ENCODE measurements around the gene ZFPL1. TPM values are rescaled to one million over a fixed set of nuclear protein-coding genes. Genes with fewer than 3 reads are reported as not detected.

The ZFPL1 gene
- total RNA-seq, 4 donors from 2014 or later = 26.3 to 43.9 (median 33.3) TPM

DNA sequence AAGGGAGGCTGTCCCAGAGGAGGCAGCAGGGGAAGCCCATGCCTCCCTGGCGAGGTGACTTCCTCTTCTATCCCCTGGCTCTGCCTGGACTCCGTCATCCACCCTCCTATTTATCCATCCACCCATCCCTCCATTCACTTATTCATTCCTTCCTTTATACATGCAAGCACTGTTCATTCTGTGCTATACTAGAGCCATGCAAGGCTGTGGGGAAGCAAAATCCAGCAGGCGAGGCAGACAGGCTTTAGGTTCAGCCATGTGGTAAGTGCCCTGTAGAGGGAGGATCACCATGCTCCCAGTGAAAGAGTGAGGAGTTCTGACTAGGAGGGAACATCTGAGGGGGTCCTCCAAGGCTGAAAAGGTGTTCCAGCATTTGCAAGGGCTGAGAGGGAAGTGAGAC lies 24.5 kb upstream of the ZFPL1 start:
- H3K27me3 ChIP-seq = no peaks in the 10 kb centered on the region
- ATAC-seq = no peak

DNA sequence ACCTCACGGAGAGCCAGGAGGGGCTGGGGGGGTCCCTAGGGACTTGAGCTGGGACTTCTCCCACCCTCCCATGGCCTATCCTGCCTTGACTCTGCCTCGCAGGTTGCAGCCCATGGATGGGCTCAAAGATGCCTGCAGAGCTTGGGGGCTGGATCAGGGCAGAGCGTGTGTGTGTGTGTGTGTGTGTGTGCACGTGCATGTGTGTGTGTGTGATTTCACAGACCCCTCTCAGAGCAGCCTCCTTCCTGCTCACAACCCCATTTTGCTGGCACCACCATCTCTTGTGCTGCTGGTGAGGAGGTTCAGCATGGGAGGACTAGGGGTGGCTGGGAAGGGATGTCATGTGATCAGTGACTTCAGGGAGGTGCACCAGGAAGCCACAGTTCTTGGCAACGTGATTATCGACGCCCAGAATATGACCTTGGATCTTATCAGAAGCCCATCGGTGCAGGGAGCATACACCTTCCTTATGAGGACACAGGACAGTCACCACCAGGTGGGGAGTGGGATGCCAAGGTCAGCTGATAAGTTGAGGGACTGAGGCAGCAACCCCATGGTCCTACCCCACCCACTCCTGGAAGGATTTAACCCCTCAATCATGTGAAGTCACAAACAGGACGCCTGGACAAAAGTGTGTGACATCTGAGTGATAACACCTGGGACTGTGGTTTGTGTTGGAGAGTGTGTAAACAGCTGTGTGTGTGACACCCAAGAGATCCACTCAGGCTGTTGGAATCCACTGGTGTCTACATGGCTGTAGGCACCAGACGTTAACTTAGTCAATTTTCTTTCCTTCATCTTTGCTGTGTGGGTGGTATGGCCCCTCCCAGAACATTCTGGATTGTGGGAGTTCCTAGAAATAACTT lies 23.8 kb upstream of the ZFPL1 start:
- Histone ChIP-seq H3K27me3 (no peaks in the 10 kb centered on the region), H3K36me3 (no peaks in the 10 kb centered on the region), H3K9me3 (no peaks in the 10 kb centered on the region), H3K4me3 (no peak overlapping the region), H3K4me1 (no peaks in the 10 kb centered on the region), H3K27ac (no peak overlapping the region)
- no peak for ATAC-seq
- TF ChIP-seq EP300 (IDR thresholded peaks at IDR 0.05) (no peak), POLR2AphosphoS5 (IDR thresholded peaks at IDR 0.05) (no peak), POLR2A (IDR thresholded peaks at IDR 0.05) (no peak)
- TF ChIP-seq, protein P1, sequence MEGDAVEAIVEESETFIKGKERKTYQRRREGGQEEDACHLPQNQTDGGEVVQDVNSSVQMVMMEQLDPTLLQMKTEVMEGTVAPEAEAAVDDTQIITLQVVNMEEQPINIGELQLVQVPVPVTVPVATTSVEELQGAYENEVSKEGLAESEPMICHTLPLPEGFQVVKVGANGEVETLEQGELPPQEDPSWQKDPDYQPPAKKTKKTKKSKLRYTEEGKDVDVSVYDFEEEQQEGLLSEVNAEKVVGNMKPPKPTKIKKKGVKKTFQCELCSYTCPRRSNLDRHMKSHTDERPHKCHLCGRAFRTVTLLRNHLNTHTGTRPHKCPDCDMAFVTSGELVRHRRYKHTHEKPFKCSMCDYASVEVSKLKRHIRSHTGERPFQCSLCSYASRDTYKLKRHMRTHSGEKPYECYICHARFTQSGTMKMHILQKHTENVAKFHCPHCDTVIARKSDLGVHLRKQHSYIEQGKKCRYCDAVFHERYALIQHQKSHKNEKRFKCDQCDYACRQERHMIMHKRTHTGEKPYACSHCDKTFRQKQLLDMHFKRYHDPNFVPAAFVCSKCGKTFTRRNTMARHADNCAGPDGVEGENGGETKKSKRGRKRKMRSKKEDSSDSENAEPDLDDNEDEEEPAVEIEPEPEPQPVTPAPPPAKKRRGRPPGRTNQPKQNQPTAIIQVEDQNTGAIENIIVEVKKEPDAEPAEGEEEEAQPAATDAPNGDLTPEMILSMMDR (IDR thresholded peaks at IDR 0.05) = no peak
- WGBS, 2 donors (ENCODE audit: low coverage in 1 of 2) = 44% methylated on average over 3 of the region's 10 CpGs; no CpG with 5 or more reads in 1 of the 2 donors

More for the DNA sequence above, 24.5 kb upstream of the ZFPL1 start:
- no peak overlapping the region for H3K27ac ChIP-seq
- H3K9me3 ChIP-seq = no peaks in the 10 kb centered on the region
- H3K36me3 ChIP-seq = no peaks in the 10 kb centered on the region
- H3K4me1 ChIP-seq = no peaks in the 10 kb centered on the region
- no peak overlapping the region for H3K4me3 ChIP-seq
- 43% methylated on average over 3 of the region's 3 CpGs; no CpG with 5 or more reads in 1 of the 2 donors for WGBS, 2 donors (ENCODE audit: low coverage in 1 of 2)
- TF ChIP-seq POLR2A (IDR thresholded peaks at IDR 0.05) (no peak), EP300 (IDR thresholded peaks at IDR 0.05) (no peak), POLR2AphosphoS5 (IDR thresholded peaks at IDR 0.05) (no peak)
- TF ChIP-seq, protein P1 (IDR thresholded peaks at IDR 0.05) = no peak

DNA sequence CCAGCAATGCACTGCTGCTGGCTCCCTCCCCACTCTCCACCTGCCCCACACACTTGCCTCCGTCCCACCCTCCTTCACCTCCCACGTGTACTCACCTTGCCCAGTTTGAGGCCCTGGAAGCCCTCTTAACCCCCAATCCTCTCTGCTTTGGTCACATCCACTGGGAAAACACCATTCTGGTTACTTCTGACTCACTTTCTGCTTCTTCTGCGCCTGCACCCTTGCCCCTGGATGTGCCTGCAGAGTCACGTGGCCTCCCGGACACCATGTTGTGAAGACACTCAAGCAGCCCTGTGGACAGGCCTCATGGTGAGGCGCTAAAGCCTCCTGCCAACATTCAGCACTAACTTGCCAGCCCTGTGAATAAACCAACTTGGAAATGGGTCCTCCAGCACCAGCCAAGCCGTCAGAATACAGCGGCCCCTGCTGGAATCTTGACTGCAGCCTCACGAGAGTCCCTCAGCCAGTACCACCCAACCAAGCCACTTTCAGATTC lies 23.1 kb upstream of the ZFPL1 start:
- no peaks in the 10 kb centered on the region for H3K36me3 ChIP-seq
- H3K27ac ChIP-seq = no peak overlapping the region
- TF ChIP-seq POLR2AphosphoS5 (IDR thresholded peaks at IDR 0.05) (no peak), EP300 (IDR thresholded peaks at IDR 0.05) (no peak), POLR2A (IDR thresholded peaks at IDR 0.05) (no peak)
- TF ChIP-seq, protein P1 (IDR thresholded peaks at IDR 0.05) = peak in 1 of 4 experiments; percentile 20
- no peaks in the 10 kb centered on the region for H3K27me3 ChIP-seq
- no peak for ATAC-seq
- no peak overlapping the region for H3K4me3 ChIP-seq
- no peaks in the 10 kb centered on the region for H3K9me3 ChIP-seq
- H3K4me1 ChIP-seq = no peaks in the 10 kb centered on the region
- 47 to 69% methylated on average over 7 of the region's 9 CpGs for whole genome bisulfite sequencing, 2 donors (ENCODE audit: low coverage in 1 of 2)

DNA sequence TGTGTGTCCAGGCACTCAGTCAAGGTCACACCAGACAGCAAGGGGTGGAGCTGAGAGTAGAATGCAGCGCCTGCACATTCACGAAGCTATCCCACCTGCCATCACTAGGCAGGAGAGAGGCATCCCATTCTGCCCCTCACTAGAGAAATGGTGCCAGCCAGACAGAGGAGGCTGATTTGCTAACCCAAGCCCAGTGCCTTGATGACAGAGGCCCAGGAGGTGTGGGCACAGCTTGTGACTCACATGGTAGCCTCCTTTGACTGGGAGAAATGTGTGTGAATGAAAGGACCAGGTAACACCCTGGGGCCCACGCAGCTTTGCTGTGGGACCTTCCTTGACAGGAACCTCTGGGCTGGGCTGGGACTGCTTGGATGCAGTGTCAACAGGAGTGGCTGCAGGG lies 20.5 kb upstream of the ZFPL1 start:
- Histone ChIP-seq H3K36me3 (no peaks in the 10 kb centered on the region), H3K4me1 (no peaks in the 10 kb centered on the region), H3K9me3 (no peaks in the 10 kb centered on the region), H3K27me3 (no peaks in the 10 kb centered on the region), H3K4me3 (no peak overlapping the region), H3K27ac (no peak overlapping the region)
- no peak for TF ChIP-seq POLR2AphosphoS5 (IDR thresholded peaks at IDR 0.05)
- TF ChIP-seq POLR2A (IDR thresholded peaks at IDR 0.05) = no peak
- TF ChIP-seq, protein P1 (IDR thresholded peaks at IDR 0.05) = no peak
- no peak for TF ChIP-seq EP300 (IDR thresholded peaks at IDR 0.05)
- 67% methylated on average over 1 of the region's 3 CpGs; no CpG with 5 or more reads in 1 of the 2 donors for WGBS, 2 donors (ENCODE audit: low coverage in 1 of 2)
- no peak for ATAC-seq

Measured in gastroesophageal sphincter (tissue), 4 donors.